ENCODE measurements around the gene CLDN22.

The CLDN22 gene

DNA sequence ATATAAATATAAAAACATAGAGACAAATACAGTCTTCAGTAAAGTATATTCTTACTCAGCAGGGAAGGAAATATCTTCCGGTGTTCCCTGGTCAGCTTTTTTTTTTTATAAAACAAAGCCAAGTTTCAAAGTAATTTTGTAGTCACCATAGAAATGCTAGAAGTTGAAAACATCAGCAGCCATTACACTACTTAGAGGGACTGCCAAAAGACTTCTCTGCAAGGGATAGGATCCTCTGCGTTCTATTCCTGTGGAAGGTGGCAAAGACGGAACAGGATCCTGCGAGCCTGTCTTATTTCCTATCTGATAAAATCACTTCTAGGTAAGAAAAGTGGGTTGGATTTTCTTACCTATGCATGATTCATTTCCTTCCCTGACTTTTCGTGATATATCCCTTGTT lies 19.4 kb downstream of the CLDN22 start:
- H3K27ac ChIP-seq (ENCODE audit: low read length), result no peak overlapping the region
- H3K9ac ChIP-seq (ENCODE audit: low read depth, low read length), result no peak overlapping the region
- H3K4me2 ChIP-seq (ENCODE audit: insufficient read depth, low read length), result no peak overlapping the region
- no peak for TF ChIP-seq EZH2 (IDR thresholded peaks at IDR 0.05; ENCODE audit: borderline replicate concordance, low read depth, low read length, severe bottlenecking)
- TF ChIP-seq, protein P1, sequence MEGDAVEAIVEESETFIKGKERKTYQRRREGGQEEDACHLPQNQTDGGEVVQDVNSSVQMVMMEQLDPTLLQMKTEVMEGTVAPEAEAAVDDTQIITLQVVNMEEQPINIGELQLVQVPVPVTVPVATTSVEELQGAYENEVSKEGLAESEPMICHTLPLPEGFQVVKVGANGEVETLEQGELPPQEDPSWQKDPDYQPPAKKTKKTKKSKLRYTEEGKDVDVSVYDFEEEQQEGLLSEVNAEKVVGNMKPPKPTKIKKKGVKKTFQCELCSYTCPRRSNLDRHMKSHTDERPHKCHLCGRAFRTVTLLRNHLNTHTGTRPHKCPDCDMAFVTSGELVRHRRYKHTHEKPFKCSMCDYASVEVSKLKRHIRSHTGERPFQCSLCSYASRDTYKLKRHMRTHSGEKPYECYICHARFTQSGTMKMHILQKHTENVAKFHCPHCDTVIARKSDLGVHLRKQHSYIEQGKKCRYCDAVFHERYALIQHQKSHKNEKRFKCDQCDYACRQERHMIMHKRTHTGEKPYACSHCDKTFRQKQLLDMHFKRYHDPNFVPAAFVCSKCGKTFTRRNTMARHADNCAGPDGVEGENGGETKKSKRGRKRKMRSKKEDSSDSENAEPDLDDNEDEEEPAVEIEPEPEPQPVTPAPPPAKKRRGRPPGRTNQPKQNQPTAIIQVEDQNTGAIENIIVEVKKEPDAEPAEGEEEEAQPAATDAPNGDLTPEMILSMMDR (IDR thresholded peaks at IDR 0.05; ENCODE audit: borderline replicate concordance, extremely low read depth, low read length, poor library complexity, severe bottlenecking), result no peak
- ATAC-seq (ENCODE audit: insufficient read depth, low read depth), result no peak
- no peaks in the 10 kb centered on the region for H3K36me3 ChIP-seq (ENCODE audit: insufficient read depth, low read length)
- H3K4me1 ChIP-seq (ENCODE audit: insufficient read depth, low read length), result no peaks in the 10 kb centered on the region
- H3K79me2 ChIP-seq (ENCODE audit: insufficient read depth, low read length), result no peaks in the 10 kb centered on the region
- H4K20me1 ChIP-seq (ENCODE audit: insufficient read depth, low read length), result no peaks in the 10 kb centered on the region
- H3K9me3 ChIP-seq (ENCODE audit: insufficient read depth, low read length, severe bottlenecking), result no peaks in the 10 kb centered on the region
- no peak overlapping the region for H3K4me3 ChIP-seq (ENCODE audit: low read depth in 1 of 2, low read length in 2 of 2)
- no peak for DNase-seq
- H3K27me3 ChIP-seq (ENCODE audit: insufficient read depth, low read length, poor library complexity), result no peaks in the 10 kb centered on the region
- H2AFZ ChIP-seq (ENCODE audit: low read depth, low read length), result no peak overlapping the region

DNA sequence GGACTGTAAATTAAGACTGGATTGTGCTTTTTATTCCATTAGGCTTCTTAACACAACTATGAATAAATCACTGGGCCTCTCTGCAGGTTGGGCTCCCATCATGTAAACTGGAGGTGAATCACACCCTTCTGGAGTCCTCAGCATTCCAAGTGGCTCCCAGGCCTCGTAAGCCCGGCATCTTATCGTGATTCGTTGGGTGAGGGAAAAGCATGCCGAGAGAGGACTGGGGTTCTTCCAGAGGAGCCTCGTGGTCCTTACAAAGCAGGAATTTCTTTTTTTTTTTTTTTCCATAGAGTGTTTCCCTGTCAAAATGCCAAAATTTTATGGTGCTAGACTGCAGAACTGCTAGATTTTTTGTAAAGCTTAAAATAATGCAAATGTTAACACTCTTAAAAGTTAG lies 20.0 kb downstream of the CLDN22 start:
- Histone ChIP-seq H3K27me3 (ENCODE audit: insufficient read depth, low read length, poor library complexity) (no peaks in the 10 kb centered on the region), H3K4me3 (ENCODE audit: low read depth in 1 of 2, low read length in 2 of 2) (no peak overlapping the region), H3K4me1 (ENCODE audit: insufficient read depth, low read length) (no peaks in the 10 kb centered on the region), H3K9me3 (ENCODE audit: insufficient read depth, low read length, severe bottlenecking) (no peaks in the 10 kb centered on the region), H3K4me2 (ENCODE audit: insufficient read depth, low read length) (no peak overlapping the region), H2AFZ (ENCODE audit: low read depth, low read length) (no peak overlapping the region), H3K27ac (ENCODE audit: low read length) (no peak overlapping the region), H4K20me1 (ENCODE audit: insufficient read depth, low read length) (no peaks in the 10 kb centered on the region), H3K9ac (ENCODE audit: low read depth, low read length) (no peak overlapping the region), H3K79me2 (ENCODE audit: insufficient read depth, low read length) (no peaks in the 10 kb centered on the region), H3K36me3 (ENCODE audit: insufficient read depth, low read length) (no peaks in the 10 kb centered on the region)
- no peak for TF ChIP-seq EZH2 (IDR thresholded peaks at IDR 0.05; ENCODE audit: borderline replicate concordance, low read depth, low read length, severe bottlenecking)
- TF ChIP-seq, protein P1 (IDR thresholded peaks at IDR 0.05; ENCODE audit: borderline replicate concordance, extremely low read depth, low read length, poor library complexity, severe bottlenecking), result no peak
- no peak for DNase-seq
- no peak for ATAC-seq (ENCODE audit: insufficient read depth, low read depth)

DNA sequence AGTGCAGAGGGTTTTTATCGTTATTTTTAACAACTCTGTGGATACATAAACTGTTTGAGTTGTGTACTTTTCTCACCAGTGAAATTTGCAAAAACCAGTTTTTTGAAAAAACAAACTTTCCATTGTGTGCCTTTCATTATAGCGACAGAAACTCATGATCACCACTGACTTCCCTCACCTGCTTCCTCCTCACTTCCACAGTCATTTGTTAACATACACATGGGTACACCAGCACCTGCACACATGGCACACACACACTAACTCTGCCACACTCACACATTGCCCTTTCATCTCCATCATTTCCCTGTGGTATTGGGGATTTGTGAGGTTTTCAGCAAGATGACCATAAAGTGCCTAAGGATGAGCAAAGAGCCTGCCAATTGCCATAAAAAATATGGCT lies 20.6 kb downstream of the CLDN22 start:
- ATAC-seq (ENCODE audit: insufficient read depth, low read depth), result no peak
- H3K9ac ChIP-seq (ENCODE audit: low read depth, low read length), result no peak overlapping the region

More for the DNA sequence above, 20.6 kb downstream of the CLDN22 start:
- no peaks in the 10 kb centered on the region for H3K4me1 ChIP-seq (ENCODE audit: insufficient read depth, low read length)
- H3K27ac ChIP-seq (ENCODE audit: low read length), result no peak overlapping the region
- no peaks in the 10 kb centered on the region for H3K79me2 ChIP-seq (ENCODE audit: insufficient read depth, low read length)
- H2AFZ ChIP-seq (ENCODE audit: low read depth, low read length), result no peak overlapping the region
- no peaks in the 10 kb centered on the region for H3K9me3 ChIP-seq (ENCODE audit: insufficient read depth, low read length, severe bottlenecking)
- no peak for TF ChIP-seq EZH2 (IDR thresholded peaks at IDR 0.05; ENCODE audit: borderline replicate concordance, low read depth, low read length, severe bottlenecking)
- TF ChIP-seq, protein P1 (IDR thresholded peaks at IDR 0.05; ENCODE audit: borderline replicate concordance, extremely low read depth, low read length, poor library complexity, severe bottlenecking), result no peak
- no peaks in the 10 kb centered on the region for H4K20me1 ChIP-seq (ENCODE audit: insufficient read depth, low read length)
- no peaks in the 10 kb centered on the region for H3K36me3 ChIP-seq (ENCODE audit: insufficient read depth, low read length)
- no peak for DNase-seq
- no peak overlapping the region for H3K4me3 ChIP-seq (ENCODE audit: low read depth in 1 of 2, low read length in 2 of 2)
- no peak overlapping the region for H3K4me2 ChIP-seq (ENCODE audit: insufficient read depth, low read length)
- H3K27me3 ChIP-seq (ENCODE audit: insufficient read depth, low read length, poor library complexity), result no peaks in the 10 kb centered on the region

All from DND-41 (cell line).